AG04450 (cell line): ENCODE data around the gene KRT74. TPM values are rescaled to one million over a fixed set of nuclear protein-coding genes. Genes with fewer than 3 reads are reported as not detected.

ENCODE experiments used
- CTCF ChIA-PET: fragments of 300-600, 350-600 bp; formaldehyde crosslinking; extraction: SDS; loops from one replicate; lab custom pipeline; 2022; ENCODE audit warnings: antibody characterized with exemption, inconsistent platforms; lab: Charles Lee
- POLR2A ChIA-PET: fragments of 350-600 bp; formaldehyde crosslinking; extraction: SDS; loops from one replicate; lab custom pipeline; 2021; ENCODE audit warnings: antibody characterized with exemption, inconsistent platforms; lab: Yijun Ruan, JAX
- DNase-seq: peaks from one replicate; pipeline ENCODE4 v3.0.0-alpha.2; 2011; ENCODE audit warnings: low read depth, low spot score
- H3K27ac ChIP-seq: one replicate; pipeline ENCODE4 v1.5.1; 2012; ENCODE audit warnings: low read depth, low read length, control low read depth
- H3K27me3 ChIP-seq: one replicate; pipeline ENCODE4 v1.6.0; 2012; ENCODE audit warnings: low read length; ENCODE audit not compliant: control insufficient read depth, insufficient read depth
- H3K4me3 ChIP-seq: 2 replicates; pipeline ENCODE4 v1.5.1; 2011; ENCODE audit warnings: mild to moderate bottlenecking, low read depth, low read length, control low read depth
- H3K9me3 ChIP-seq: 2 replicates; pipeline ENCODE4 v1.5.1; 2012; ENCODE audit warnings: low read length; ENCODE audit not compliant: control insufficient read depth, insufficient read depth
- CTCF ChIP-seq: IDR thresholded peaks from 2 replicates; pipeline ENCODE4 v1.5.1; 2011; ENCODE audit warnings: low read depth, low read length, control low read depth, inconsistent platforms
- polyA plus RNA-seq: library from polyadenylated mRNA; depleted of rRNA; stranded (reverse); fragments of >200 nt; gene quantifications from 2 replicates; pipeline ENCODE4 v1.2.3, GENCODE V29; 2011

Gene KRT74
- polyA plus RNA-seq, 1 experiment, result not detected

- ChIA-PET CTCF (no interaction called here), POLR2A (no interaction called here)
- DNase-seq, result no peak
- Histone ChIP-seq H3K9me3 (no peaks in the 10 kb centered on the region), H3K4me3 (no peak overlapping the region), H3K27me3 (peaks cover 26% of the 10 kb centered on the region), H3K27ac (no peak overlapping the region)
- no peak for TF ChIP-seq CTCF
These were observed 34.5 kb upstream of the KRT74 start for GRCh38 chr12:52608161-52608560.

- Histone ChIP-seq H3K4me3 (no peak overlapping the region), H3K27ac (no peak overlapping the region), H3K9me3 (no peaks in the 10 kb centered on the region), H3K27me3 (peaks cover 25% of the 10 kb centered on the region)
- DNase-seq, result no peak
- ChIA-PET POLR2A (no interaction called here), CTCF (no interaction called here)
- TF ChIP-seq CTCF, result no peak
These were observed 33.7 kb upstream of the KRT74 start for GRCh38 chr12:52607314-52607713.

- Histone ChIP-seq H3K27me3 (peaks cover 30% of the 10 kb centered on the region), H3K4me3 (no peak overlapping the region), H3K27ac (no peak overlapping the region), H3K9me3 (no peaks in the 10 kb centered on the region)
- TF ChIP-seq CTCF, result no peak
- no peak for DNase-seq
- POLR2A ChIA-PET, result no interaction called here
- CTCF ChIA-PET, result interaction anchor here (0.7 to 1.6 kb wide), 2 partner anchors 216 to 264 kb away, joined by 3 to 5 read pairs; no protein-coding TSS in a partner anchor
These were observed 33.1 kb upstream of the KRT74 start for GRCh38 chr12:52606581-52607218.

GRCh38 chr12:52606096-52606495 is 32.5 kb upstream of the KRT74 start:
- POLR2A ChIA-PET, result no interaction called here
- H3K9me3 ChIP-seq, result no peaks in the 10 kb centered on the region; the same call in 1 of the 2 replicates
- H3K27me3 ChIP-seq, result peaks cover 35% of the 10 kb centered on the region
- H3K4me3 ChIP-seq, result no peak overlapping the region
- DNase-seq, result no peak
- no peak for TF ChIP-seq CTCF
- no peak overlapping the region for H3K27ac ChIP-seq
- CTCF ChIA-PET, result interaction anchor here (0.7 to 1.6 kb wide), 2 partner anchors 216 to 265 kb away, joined by 3 to 5 read pairs; no protein-coding TSS in a partner anchor

GRCh38 chr12:52605542-52605941 is 31.9 kb upstream of the KRT74 start:
- CTCF ChIA-PET, result interaction anchor here (0.5 to 1.6 kb wide), 2 partner anchors 265 to 459 kb away, joined by 3 to 5 read pairs; no protein-coding TSS in a partner anchor

More at GRCh38 chr12:52605542-52605941, 31.9 kb upstream of the KRT74 start:
- Histone ChIP-seq H3K4me3 (no peak overlapping the region), H3K27me3 (peaks cover 35% of the 10 kb centered on the region), H3K27ac (no peak overlapping the region), H3K9me3 (no peaks in the 10 kb centered on the region; the same call in 1 of the 2 replicates)
- TF ChIP-seq CTCF, result no peak
- no peak for DNase-seq
- POLR2A ChIA-PET, result no interaction called here
